Stimulated activated CD8-positive, alpha-beta memory T cell treated with anti-CD3 and anti-CD28 coated beads, Interleukin-4, amount 100 ng/mL, for 4 hours (primary cell): ENCODE data around the gene PPP2CA.
"Not testable (repeated sequence)": the region's sequence is repeated elsewhere in the genome, so short reads cannot be mapped to it uniquely, and the experiment has no call there.

Experiments
- DNase-seq, 2 donors: peaks; one replicate each; pipeline ENCODE4 v3.0.0-alpha.2; 2020; ENCODE audit warnings: low read depth in 2 of 2, low spot score in 1 of 2

PPP2CA gene

DNA sequence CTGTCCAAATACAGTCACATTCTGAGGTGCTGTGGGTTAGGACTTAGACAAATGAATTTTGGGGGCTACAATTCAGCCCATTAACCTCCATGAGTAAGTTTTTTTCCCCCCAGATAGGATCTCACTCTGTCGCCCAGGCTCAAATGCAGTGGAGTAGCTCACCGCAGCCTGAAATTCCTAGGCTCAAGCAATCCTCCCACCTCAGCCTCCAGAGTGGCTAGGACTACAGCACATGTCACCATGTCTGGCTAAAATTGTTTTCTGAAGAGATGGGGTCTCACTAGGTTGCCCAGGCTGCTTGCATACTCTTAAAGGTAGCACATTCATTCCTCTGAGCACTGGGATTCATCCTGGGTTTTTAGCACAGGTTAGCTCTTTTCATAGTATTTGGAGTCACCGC lies 22.2 kb downstream of the PPP2CA start:
- no peak for DNase-seq

- no peak for DNase-seq
Observed at GRCh38 chr5:134195666-134196065, 30.2 kb downstream of the PPP2CA start.

GRCh38 chr5:134189031-134189430 lies 36.8 kb downstream of the PPP2CA start:
- DNase-seq = no peak

DNA sequence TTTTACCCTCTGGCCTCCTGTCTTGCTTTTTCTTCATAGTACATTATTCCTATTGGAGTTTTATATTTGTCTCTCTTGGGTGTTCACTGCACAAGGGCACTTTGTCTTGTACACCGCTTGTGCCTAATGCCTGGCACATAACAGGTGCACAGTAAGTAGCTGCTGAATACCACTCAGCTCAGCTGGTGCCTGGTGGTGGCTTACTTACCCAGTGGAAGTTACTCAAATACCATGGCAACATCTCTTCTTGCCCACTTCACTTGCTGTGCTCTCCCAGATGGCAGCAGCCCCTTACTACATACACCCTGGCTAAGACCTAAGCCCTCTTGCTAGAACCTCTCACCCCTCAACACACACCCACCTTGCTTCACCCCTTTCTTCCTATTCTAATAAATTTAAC lies 37.8 kb downstream of the PPP2CA start:
- no peak for DNase-seq

- DNase-seq = peak; percentile 45 to 49
Observed at GRCh38 chr5:134184155-134185135, 41.4 kb downstream of the PPP2CA start.

DNA sequence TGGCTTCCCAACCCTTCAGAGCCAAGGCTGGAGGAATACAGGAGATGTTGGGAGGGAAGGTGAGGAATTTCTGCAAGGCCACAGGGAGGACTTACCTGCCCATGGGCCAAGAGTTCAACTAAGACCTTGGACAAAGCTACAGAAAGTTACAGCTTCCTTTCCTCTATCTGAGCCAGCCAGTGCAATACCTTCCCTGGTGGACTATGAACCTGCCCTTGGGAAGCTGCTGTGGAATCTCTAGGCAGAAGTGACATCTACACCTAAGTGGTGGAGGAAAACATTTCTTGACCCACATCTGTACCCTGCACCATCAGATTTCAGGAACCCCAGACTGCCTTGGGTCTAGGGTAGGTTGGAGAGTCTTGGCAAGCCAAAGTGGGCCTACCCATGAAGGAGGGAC lies 42.4 kb downstream of the PPP2CA start:
- DNase-seq = no peak

DNA sequence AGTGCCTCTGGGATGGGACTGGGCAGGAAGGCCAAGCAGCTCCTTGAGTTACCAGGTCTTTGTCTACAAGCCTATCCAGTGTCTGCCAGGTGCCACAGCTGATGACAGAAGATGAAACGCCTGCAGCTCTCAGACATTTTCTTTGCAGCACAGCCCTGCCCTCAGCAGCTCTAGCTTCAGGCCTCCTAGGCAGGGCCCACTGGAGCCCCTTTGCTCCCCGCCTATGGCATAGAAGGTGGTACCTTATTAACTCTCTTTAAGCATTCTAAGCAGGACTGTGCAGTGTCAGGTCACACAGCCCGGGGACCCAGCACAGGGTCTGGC lies 47.8 kb downstream of the PPP2CA start:
- DNase-seq = no peak

GRCh38 chr5:134177369-134178095 lies 48.3 kb downstream of the PPP2CA start:
- no peak for DNase-seq

- peak; percentile 56 to 61 for DNase-seq
Observed at GRCh38 chr5:134176511-134177368, 49.1 kb downstream of the PPP2CA start, which contains the start of gene SKP1. Gene SKP1, minus strand, starts transcription at chr5:134176950. Its CDS starts 2,928 bp downstream, at chr5:134174022.

DNA sequence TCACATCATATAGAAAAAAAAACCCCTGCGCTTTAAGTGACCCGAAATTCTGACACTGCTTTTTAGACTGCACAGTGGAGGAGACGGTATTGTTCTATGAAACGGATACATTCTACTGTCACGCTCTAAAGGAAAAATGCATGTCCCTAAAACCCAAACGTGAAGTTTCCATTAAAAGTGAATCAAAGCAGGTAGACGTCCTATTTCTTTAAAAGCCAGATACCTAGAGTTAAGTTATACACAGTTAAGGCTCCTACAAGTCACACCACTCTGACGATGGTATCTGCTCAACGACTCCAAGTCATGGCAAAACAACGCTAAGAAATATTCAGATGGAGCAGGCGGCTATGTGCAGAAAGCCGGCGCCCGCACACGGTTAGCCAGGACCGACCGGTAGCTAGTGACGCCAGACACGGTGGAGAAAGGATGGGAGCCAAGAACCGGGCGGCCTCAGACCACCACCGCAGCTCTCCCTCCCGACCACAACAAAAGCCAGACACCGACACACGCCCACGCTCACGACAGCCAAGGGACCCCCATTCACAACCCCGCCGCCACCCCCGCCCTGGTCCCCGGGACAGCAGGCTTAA lies 49.9 kb downstream of the PPP2CA start:
- DNase-seq = peak in 1 of 2 donors; percentile 40

- no peak for DNase-seq
Observed at GRCh38 chr5:134174841-134175839, 50.7 kb downstream of the PPP2CA start.

DNA sequence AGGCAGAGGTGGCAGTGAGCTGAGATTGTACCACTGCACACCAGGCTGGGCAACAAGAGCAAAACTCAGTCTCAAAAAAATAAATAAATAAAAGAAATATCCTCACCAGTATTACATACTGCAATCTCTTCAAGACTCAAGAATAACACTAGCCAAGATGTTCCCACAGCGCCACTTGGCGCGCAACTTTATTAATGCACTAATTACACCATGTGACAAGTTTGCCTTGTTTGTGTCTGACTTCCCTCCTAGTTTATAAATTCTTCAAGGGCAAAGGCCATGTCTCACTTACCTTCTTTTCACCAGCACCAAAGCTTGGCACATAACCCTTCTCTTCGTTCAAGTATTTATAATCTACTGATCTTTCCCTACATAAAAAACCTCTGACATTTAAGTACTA lies 53.9 kb downstream of the PPP2CA start:
- no peak for DNase-seq

GRCh38 chr5:134162592-134162991 lies 63.3 kb downstream of the PPP2CA start:
- no peak for DNase-seq

- no peak for DNase-seq
Observed at GRCh38 chr5:134161513-134162395, 64.1 kb downstream of the PPP2CA start.

- no peak for DNase-seq
Observed at GRCh38 chr5:134153657-134154056, 72.2 kb downstream of the PPP2CA start.

DNA sequence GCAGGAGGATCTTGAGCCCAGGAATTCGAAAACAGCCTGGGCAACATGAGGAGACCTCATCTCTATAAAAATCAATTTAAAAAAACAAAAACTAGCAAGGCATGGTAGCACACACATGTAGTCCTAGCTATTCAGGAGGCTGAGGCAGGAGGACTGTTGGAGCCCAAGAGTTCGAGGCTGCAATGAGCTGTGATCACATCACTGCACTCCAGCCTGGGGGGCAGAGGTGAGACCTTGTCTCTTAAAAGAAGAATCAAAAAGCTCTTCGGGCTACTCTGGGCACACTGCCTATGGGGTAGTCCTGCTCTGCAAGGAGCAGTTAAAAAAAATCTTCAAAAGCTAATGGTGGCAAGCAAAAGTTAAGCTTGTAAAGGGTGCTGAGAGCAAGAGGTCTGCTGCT lies 72.6 kb downstream of the PPP2CA start:
- no peak for DNase-seq

GRCh38 chr5:134152173-134152832 lies 73.6 kb downstream of the PPP2CA start:
- not testable (repeated sequence) for DNase-seq

DNA sequence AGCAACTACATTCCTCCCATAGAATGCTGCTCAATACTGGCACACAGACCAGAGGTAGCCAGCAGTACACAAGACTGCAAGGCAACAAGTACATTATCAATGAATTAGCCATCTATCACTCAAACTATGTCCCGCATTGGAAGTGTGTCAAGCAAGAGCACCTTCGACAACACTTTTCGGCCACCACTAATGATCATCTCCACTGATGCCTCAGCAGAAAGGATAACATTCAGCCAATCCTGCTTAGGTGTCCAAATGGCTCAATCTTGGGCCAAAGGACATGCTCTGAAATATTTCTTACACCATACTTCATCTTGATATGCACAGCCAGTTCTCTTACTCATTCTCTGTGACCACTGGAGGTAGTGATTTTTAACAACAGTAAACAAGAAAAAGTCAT lies 74.2 kb downstream of the PPP2CA start:
- no peak for DNase-seq
